Kidney (tissue), 14 donors: ENCODE data around the gene MYO10. TPM values are rescaled to one million over a fixed set of nuclear protein-coding genes. Genes with fewer than 3 reads are reported as not detected.
A peak's percentile ranks its signal among the peaks of the same experiment; 100 is the strongest.

Source experiments
- DNase-seq, 5 donors: peaks; one replicate each; pipeline ENCODE4 v3.0.0-alpha.2; 2013 to 2020
- FAIRE-seq: peaks from 2 replicates; lab custom pipeline; 2012; peaks lifted over from hg19 to GRCh38; lab: Jason Lieb, UNC
- H3K27ac ChIP-seq, 2 donors: one replicate each; pipeline ENCODE4 v1.7.0; 2013; ENCODE audit warnings: low read depth in 2 of 2, low read length in 2 of 2, inconsistent platforms in 1 of 2
- H3K27me3 ChIP-seq: one replicate; pipeline ENCODE4 v1.7.1; 2013; ENCODE audit warnings: low read length, inconsistent platforms; ENCODE audit not compliant: control insufficient read depth, insufficient read depth
- H3K36me3 ChIP-seq, 3 donors: one replicate each; pipeline versions ENCODE4 v1.7.0 to v1.7.1; 2013; ENCODE audit warnings: low read length in 3 of 3, control low read depth in 1 of 3, inconsistent platforms in 1 of 3; ENCODE audit not compliant: insufficient read depth in 3 of 3, control insufficient read depth in 2 of 3
- H3K4me1 ChIP-seq, 3 donors: one replicate each; pipeline versions ENCODE4 v1.7.0 to v1.7.1; 2013; ENCODE audit warnings: low read length in 3 of 3, inconsistent platforms in 1 of 3, low read depth in 1 of 3; ENCODE audit not compliant: control insufficient read depth in 2 of 3, insufficient read depth in 2 of 3
- H3K4me3 ChIP-seq, 3 donors: one replicate each; pipeline versions ENCODE4 v1.7.0 to v1.8.1; 2013; ENCODE audit warnings: low read length in 3 of 3, control low read depth in 1 of 3, inconsistent platforms in 1 of 3
- H3K9ac ChIP-seq, 3 donors: one replicate each; pipeline versions ENCODE4 v1.7.0 to v1.7.1; 2013; ENCODE audit warnings: low read length in 3 of 3, control low read depth in 1 of 3, inconsistent platforms in 1 of 3
- H3K9me3 ChIP-seq, 3 donors: one replicate each; pipeline versions ENCODE4 v1.7.0 to v1.7.1; 2013; ENCODE audit warnings: low read length in 3 of 3, control low read depth in 1 of 3, inconsistent platforms in 1 of 3; ENCODE audit not compliant: control insufficient read depth in 2 of 3, insufficient read depth in 1 of 3
- CTCF ChIP-seq: IDR thresholded peaks from 3 replicates; pipeline ENCODE4 v1.5.1; 2012; ENCODE audit warnings: mild to moderate bottlenecking, moderate library complexity, borderline replicate concordance; ENCODE audit not compliant: insufficient read depth; ENCODE audit errors: extremely low read depth
- intact Hi-C: fragments of 100-400 bp; cut with DNase I; formaldehyde crosslinking; loops from one replicate; pipeline ENCODE4 v1.11.1; 2022
- polyA plus RNA-seq: library from polyadenylated mRNA; stranded (reverse); fragments of 350-450 nt; fragmentation: Illumina TruSeq; extraction: RNeasy Lipid Tissue Mini Kit (QIAGEN cat#74804); gene quantifications from one replicate; pipeline ENCODE4 v1.2.3, GENCODE V29; 2014; ENCODE audit warnings: low read depth, low replicate concordance; ENCODE audit not compliant: insufficient read depth
- total RNA-seq: library from RNA; stranded (reverse); fragmentation: NEBNext Ultra II Directional; extraction: Animal tissue kit (Norgen Biotek cat#: 25700); gene quantifications from one replicate; pipeline ENCODE4 v1.2.1, GENCODE V29; 2021
- donor health status: control.
- donor health status: control.
- donor health status: control.
- donor health status: control.
- donor health status: control.
- donor health status: DM: yes; HTN: yes; CAD: no.
- donor health status: Normal renal cell carcinoma (clear cell type).

Gene MYO10
- total and polyA plus RNA-seq, 2 donors from 2014 or later, result 7.6 to 52.4 TPM

- DNase-seq, result peak in 4 of 5 donors; percentile 61 to 83 (median 78)
These were observed 269.1 kb downstream of the MYO10 start for GRCh38 chr5:16666883-16667398.

GRCh38 chr5:16666130-16666882 is 269.8 kb downstream of the MYO10 start:
- Histone ChIP-seq H3K9me3 (no peaks in the 10 kb centered on the region), H3K4me1 (peaks cover 0 to 11% (median 6%) of the 10 kb centered on the region in 3 donors), H3K9ac (no peak overlapping the region), H3K4me3 (peak overlapping the region in 2 of 3 donors; percentile 45 to 51), H3K36me3 (peaks cover 0 to 27% (median 5%) of the 10 kb centered on the region in 3 donors), H3K27ac (peak overlapping the region; percentile 3 to 42), H3K27me3 (no peaks in the 10 kb centered on the region)
- FAIRE-seq (no peak), DNase-seq (peak in 4 of 5 donors; percentile 58 to 81 (median 78))
- no peak for TF ChIP-seq CTCF
- intact Hi-C loops, result no loop called here

More at GRCh38 chr5:16666883-16667398, 269.1 kb downstream of the MYO10 start:
- H3K9me3 ChIP-seq, result no peaks in the 10 kb centered on the region
- H3K9ac ChIP-seq, result peak overlapping the region in 1 of 3 donors; percentile 27
- H3K36me3 ChIP-seq, result peaks cover 0 to 33% (median 5%) of the 10 kb centered on the region in 3 donors
- peaks cover 0 to 11% (median 6%) of the 10 kb centered on the region in 3 donors for H3K4me1 ChIP-seq
- no peaks in the 10 kb centered on the region for H3K27me3 ChIP-seq
- peak overlapping the region in 2 of 3 donors; percentile 45 to 51 for H3K4me3 ChIP-seq
- no peak for FAIRE-seq
- intact Hi-C loops, result no loop called here
- H3K27ac ChIP-seq, result peak overlapping the region in 1 of 2 donors; percentile 3
- peak; percentile 65 for TF ChIP-seq CTCF

GRCh38 chr5:16665601-16666000 is 270.5 kb downstream of the MYO10 start:
- H3K9me3 ChIP-seq, result no peaks in the 10 kb centered on the region
- H3K36me3 ChIP-seq, result peaks cover 0 to 25% (median 5%) of the 10 kb centered on the region in 3 donors
- intact Hi-C loops, result no loop called here
- H3K4me3 ChIP-seq, result no peak overlapping the region
- H3K27ac ChIP-seq, result no peak overlapping the region
- H3K9ac ChIP-seq, result no peak overlapping the region
- peaks cover 0 to 11% (median 6%) of the 10 kb centered on the region in 3 donors for H3K4me1 ChIP-seq
- TF ChIP-seq CTCF, result no peak
- FAIRE-seq (no peak), DNase-seq (peak in 2 of 5 donors; percentile 16 to 37)
- H3K27me3 ChIP-seq, result no peaks in the 10 kb centered on the region
